HepG2 (cell line): ENCODE measurements around the gene GPR107. TPM values are rescaled to one million over a fixed set of nuclear protein-coding genes. Genes with fewer than 3 reads are reported as not detected.

Source experiments
- ATAC-seq: fragments of 200-7000 bp; cut with Tn5 transposase; 3 replicates; pipeline ENCODE4 v1.9.1; 2020; ENCODE audit warnings: mild to moderate bottlenecking, moderate library complexity
- BruUV-seq: library from RNA; stranded (reverse); fragments of 400-500 nt; replicated peaks from 2 replicates; lab custom pipeline; 2021; lab: Mats Ljungman, UMichigan
- CTCF ChIA-PET: fragments of 300-600 bp; formaldehyde crosslinking; extraction: SDS; loops from one replicate; lab custom pipeline; 2021; ENCODE audit warnings: low total read pairs, inconsistent platforms, low intra/inter-chr PET ratio; lab: Yijun Ruan, JAX
- POLR2A ChIA-PET: fragments of 350-600 bp; sonication (Branson Sonifier 250); formaldehyde crosslinking; loops from one replicate; lab custom pipeline; 2020; ENCODE audit warnings: antibody characterized with exemption, inconsistent platforms; lab: Yijun Ruan, JAX
- DNase-seq: peaks from one replicate; pipeline ENCODE4 v3.0.0-alpha.2; 2015; ENCODE audit warnings: low spot score
- FAIRE-seq: peaks from 3 replicates; lab custom pipeline; 2011; peaks lifted over from hg19 to GRCh38; lab: Jason Lieb, UNC
- H2AFZ ChIP-seq: one replicate; pipeline ENCODE4 v1.6.1; 2011; ENCODE audit warnings: low read length, inconsistent platforms
- H3K27ac ChIP-seq: fragments of 300-600 bp; 3 replicates; pipeline ENCODE4 v1.8.0; 2011; ENCODE audit warnings: mixed run types, mild to moderate bottlenecking, mixed read lengths, low read length, inconsistent platforms; ENCODE audit not compliant: insufficient read depth; ENCODE audit errors: extremely low read length
- H3K27me3 ChIP-seq, 2 experiments: fragments of 200-600 bp in 1 of 2; 2 replicates in 1 of 2; 3 replicates in 1 of 2; pipeline versions ENCODE4 v1.6.0 to v1.8.0; 2011; ENCODE audit warnings: low read length in 2 of 2, mild to moderate bottlenecking in 2 of 2, moderate library complexity in 2 of 2, inconsistent platforms in 1 of 2; ENCODE audit not compliant: insufficient read depth in 2 of 2, control insufficient read depth in 1 of 2
- H3K36me3 ChIP-seq, 2 experiments: fragments of 200-600 bp in 1 of 2; replicated peaks in 1 of 2; 2 replicates in 1 of 2; 3 replicates in 1 of 2; pipeline versions ENCODE4 v1.5.1 to v1.8.0; 2011; ENCODE audit warnings: low read length in 2 of 2, inconsistent platforms in 1 of 2; ENCODE audit not compliant: insufficient read depth in 2 of 2, control insufficient read depth in 1 of 2
- H3K4me1 ChIP-seq: 2 replicates; pipeline ENCODE4 v1.5.1; 2012; ENCODE audit warnings: low read length, inconsistent platforms; ENCODE audit not compliant: insufficient read depth
- H3K4me2 ChIP-seq: 2 replicates; pipeline ENCODE4 v1.6.0; 2011; ENCODE audit warnings: low read depth, low read length, inconsistent platforms
- H3K4me3 ChIP-seq, 3 experiments: fragments of 200-600 bp in 1 of 3; sonication (generic), shearing (Covaris generic) in 1 of 3; replicated peaks in 1 of 3; 2 replicates each; pipeline ENCODE4 v1.5.1; 2011 to 2016; ENCODE audit warnings: low read length in 3 of 3, inconsistent platforms in 2 of 3, low read depth in 2 of 3, mild to moderate bottlenecking in 2 of 3, control low read depth in 1 of 3, mixed read lengths in 1 of 3; ENCODE audit not compliant: insufficient read depth in 1 of 3
- H3K79me2 ChIP-seq: one replicate; pipeline ENCODE4 v1.6.1; 2011; ENCODE audit warnings: low read length, inconsistent platforms; ENCODE audit not compliant: insufficient read depth
- H3K9ac ChIP-seq: 2 replicates; pipeline ENCODE4 v1.6.0; 2011; ENCODE audit warnings: mild to moderate bottlenecking, low read depth, low read length, inconsistent platforms; ENCODE audit not compliant: insufficient read depth
- H3K9me3 ChIP-seq: 2 replicates; pipeline ENCODE4 v1.5.1; 2012; ENCODE audit warnings: mild to moderate bottlenecking, low read length
- H4K20me1 ChIP-seq: 2 replicates; pipeline ENCODE4 v1.6.0; 2011; ENCODE audit warnings: inconsistent platforms, mild to moderate bottlenecking, low read length, moderate library complexity; ENCODE audit not compliant: insufficient read depth
- CEBPB ChIP-seq: IDR thresholded peaks from 2 replicates; pipeline ENCODE4 v1.6.1; 2011; ENCODE audit warnings: low read depth, low read length, improper control_type of control experiment, borderline replicate concordance
- FOSL2 ChIP-seq: sonication (generic); formaldehyde crosslinking; IDR thresholded peaks from 2 replicates; pipeline ENCODE4 v1.4.0; 2020; ENCODE audit warnings: missing genetic modification reagents
- FOXA3 ChIP-seq: IDR thresholded peaks from 2 replicates; pipeline ENCODE4 v1.6.1; 2016; ENCODE audit warnings: missing genetic modification reagents, missing compliant biosample characterization
- GFI1 ChIP-seq: sonication (generic); formaldehyde crosslinking; IDR thresholded peaks from 2 replicates; pipeline ENCODE4 v1.5.0; 2020; ENCODE audit warnings: missing genetic modification reagents, mild to moderate bottlenecking, borderline replicate concordance
- IRF9 ChIP-seq: sonication (generic); formaldehyde crosslinking; IDR thresholded peaks from 2 replicates; pipeline ENCODE4 v1.8.0; 2022; ENCODE audit warnings: missing genetic modification reagents, mild to moderate bottlenecking, borderline replicate concordance
- NR2C2 ChIP-seq: sonication (generic); formaldehyde crosslinking; IDR thresholded peaks from 2 replicates; pipeline ENCODE4 v1.4.0; 2020; ENCODE audit warnings: missing genetic modification reagents, mild to moderate bottlenecking, moderate library complexity, borderline replicate concordance
- PITX1 ChIP-seq: sonication (generic); formaldehyde crosslinking; IDR thresholded peaks from 2 replicates; pipeline ENCODE4 v1.5.1; 2020; ENCODE audit warnings: mild to moderate bottlenecking, missing genetic modification reagents
- STAT6 ChIP-seq: sonication (generic); formaldehyde crosslinking; IDR thresholded peaks from 2 replicates; pipeline ENCODE4 v1.4.0; 2020; ENCODE audit warnings: missing genetic modification reagents, mild to moderate bottlenecking, borderline replicate concordance
- THRA ChIP-seq: sonication (generic); formaldehyde crosslinking; IDR thresholded peaks from 2 replicates; pipeline ENCODE4 v1.4.0; 2020; ENCODE audit warnings: missing genetic modification reagents, borderline replicate concordance
- ZBTB33 ChIP-seq: sonication (generic); formaldehyde crosslinking; IDR thresholded peaks from 2 replicates; pipeline ENCODE4 v1.4.0; 2020; ENCODE audit warnings: missing genetic modification reagents
- WGBS: methylation state at CpG from one replicate; pipeline ENCODE4 v1.1.6; 2017; ENCODE audit warnings: low lambda C conversion rate; 5-methylcytosine and 5-hydroxymethylcytosine counted together
- in situ Hi-C: cut with HindIII; loops from 2 replicates; pipeline ENCODE4 v1.10.0; 2017; ENCODE audit warnings: low pct_unique_long_range_greater_than_20kb; ENCODE audit not compliant: extremely low pct_ligation_motif_present
- intact Hi-C: fragments of 100-400 bp; cut with micrococcal nuclease; formaldehyde crosslinking; loops from one replicate; pipeline ENCODE4 v1.10.0; 2022; ENCODE audit not compliant: unreplicated experiment
- polyA plus RNA-seq, 8 experiments: library from polyadenylated mRNA; depleted of rRNA in 3 of 8; stranded (reverse) in 7 of 8; unstranded in 1 of 8; fragments of >200 nt; fragmentation: Illumina TruSeq in 4 of 8; extraction: Trizol in 4 of 8; gene quantifications; 2 replicates each; pipeline versions ENCODE4 v1.2.1 to v1.2.3, GENCODE V29; 2011 to 2016; ENCODE audit warnings: low read depth in 4 of 8, missing spikeins in 1 of 8, mixed read lengths in 1 of 8; ENCODE audit not compliant: insufficient read depth in 1 of 8
- total RNA-seq, 5 experiments: library from RNA; depleted of rRNA; stranded (reverse); fragments of >200 nt; fragmentation: Illumina TruSeq; extraction: Trizol; gene quantifications; 2 replicates each; pipeline ENCODE4 v1.2.3, GENCODE V29; 2016; ENCODE audit warnings: low read depth in 1 of 5

GPR107 gene
- total and polyA plus RNA-seq, 2 of the 13 experiments (the other 11 are each of a cell fraction or from before 2014, with no cell fraction given), result 22.5 to 24.4 TPM

DNA sequence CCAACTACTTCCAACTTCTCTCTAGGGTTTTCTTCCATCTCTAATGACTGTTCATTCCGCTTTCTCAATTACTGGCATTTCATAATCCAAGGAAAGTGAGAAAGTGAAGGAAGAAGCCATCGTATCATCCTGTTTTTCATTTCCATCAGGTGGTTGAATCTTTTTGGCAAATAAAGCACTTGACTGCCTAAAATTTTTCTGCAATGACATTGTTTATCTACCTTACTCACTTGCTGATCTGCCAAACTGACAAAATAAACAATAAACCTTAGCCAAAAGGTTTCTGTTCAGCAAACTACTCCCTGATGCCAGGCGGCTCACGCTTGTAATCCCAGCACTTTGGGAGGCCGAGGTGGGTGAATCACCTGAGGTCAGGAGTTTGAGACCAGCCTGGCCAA is 29.1 kb upstream of the GPR107 start:
- ChIA-PET POLR2A (no interaction called here), CTCF (no interaction called here)
- Histone ChIP-seq H3K4me3 (no peak overlapping the region), H3K4me2 (no peak overlapping the region), H2AFZ (no peak overlapping the region), H3K4me1 (peaks cover 53% of the 10 kb centered on the region), H3K27me3 (no peaks in the 10 kb centered on the region), H3K9me3 (no peaks in the 10 kb centered on the region), H4K20me1 (no peaks in the 10 kb centered on the region), H3K9ac (no peak overlapping the region), H3K79me2 (peaks cover 37% of the 10 kb centered on the region), H3K27ac (no peak overlapping the region), H3K36me3 (no peaks in the 10 kb centered on the region)
- TF ChIP-seq CEBPB, result no peak
- TF ChIP-seq STAT6, result no peak
- no peak for TF ChIP-seq GFI1 (CRISPR knock-in tag)
- peak; percentile 8; the same call in 1 of the 2 replicates for TF ChIP-seq FOXA3 (CRISPR knock-in tag)
- TF ChIP-seq IRF9 (CRISPR knock-in tag), result no peak
- TF ChIP-seq THRA (CRISPR knock-in tag), result no peak
- TF ChIP-seq PITX1 (CRISPR knock-in tag), result no peak
- 0 out of 2 replicates have a peak, but pooled peaks have one; percentile 40 for TF ChIP-seq ZBTB33
- TF ChIP-seq FOSL2 (CRISPR knock-in tag), result peak; percentile 49
- TF ChIP-seq NR2C2, result no peak
- in situ Hi-C loops (no loop called here), intact Hi-C loops (no loop called here)
- BruUV-seq, result no TSS peak
- WGBS, result 73% methylated on average over 5 of the region's 5 CpGs
- DNase-seq, result peak; percentile 51
- no peak for FAIRE-seq
- no peak for ATAC-seq
